Measurements from ENCODE around the gene MYLK4. TPM values are rescaled to one million over a fixed set of nuclear protein-coding genes. Genes with fewer than 3 reads are reported as not detected.

Gene MYLK4
- total RNA-seq, 2 donors from 2014 or later = 0.68 to 2.0 TPM

GRCh38 chr6:2636672-2637071 lies 114.0 kb downstream of the MYLK4 start:
- no peaks in the 10 kb centered on the region for H3K9me3 ChIP-seq
- TF ChIP-seq, protein P1, sequence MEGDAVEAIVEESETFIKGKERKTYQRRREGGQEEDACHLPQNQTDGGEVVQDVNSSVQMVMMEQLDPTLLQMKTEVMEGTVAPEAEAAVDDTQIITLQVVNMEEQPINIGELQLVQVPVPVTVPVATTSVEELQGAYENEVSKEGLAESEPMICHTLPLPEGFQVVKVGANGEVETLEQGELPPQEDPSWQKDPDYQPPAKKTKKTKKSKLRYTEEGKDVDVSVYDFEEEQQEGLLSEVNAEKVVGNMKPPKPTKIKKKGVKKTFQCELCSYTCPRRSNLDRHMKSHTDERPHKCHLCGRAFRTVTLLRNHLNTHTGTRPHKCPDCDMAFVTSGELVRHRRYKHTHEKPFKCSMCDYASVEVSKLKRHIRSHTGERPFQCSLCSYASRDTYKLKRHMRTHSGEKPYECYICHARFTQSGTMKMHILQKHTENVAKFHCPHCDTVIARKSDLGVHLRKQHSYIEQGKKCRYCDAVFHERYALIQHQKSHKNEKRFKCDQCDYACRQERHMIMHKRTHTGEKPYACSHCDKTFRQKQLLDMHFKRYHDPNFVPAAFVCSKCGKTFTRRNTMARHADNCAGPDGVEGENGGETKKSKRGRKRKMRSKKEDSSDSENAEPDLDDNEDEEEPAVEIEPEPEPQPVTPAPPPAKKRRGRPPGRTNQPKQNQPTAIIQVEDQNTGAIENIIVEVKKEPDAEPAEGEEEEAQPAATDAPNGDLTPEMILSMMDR (IDR thresholded peaks at IDR 0.05) = no peak
- H3K27me3 ChIP-seq (replicated peaks; ENCODE audit: insufficient read depth) = no peaks in the 10 kb centered on the region
- H3K36me3 ChIP-seq = no peaks in the 10 kb centered on the region
- peaks cover 13 to 57% of the 10 kb centered on the region in 2 donors for H3K4me1 ChIP-seq (ENCODE audit: control insufficient read depth in 1 of 2, low read depth in 2 of 2)
- no peak for ATAC-seq (ENCODE audit: insufficient number of reproducible peaks, low FRiP score, low read depth)
- no peak for DNase-seq (ENCODE audit: low spot score)
- no peak overlapping the region for H3K27ac ChIP-seq
- no peak overlapping the region for H3K4me3 ChIP-seq

- H3K27ac ChIP-seq = no peak overlapping the region
- no peaks in the 10 kb centered on the region for H3K27me3 ChIP-seq (replicated peaks; ENCODE audit: insufficient read depth)
- DNase-seq (ENCODE audit: low spot score) (no peak), ATAC-seq (ENCODE audit: insufficient number of reproducible peaks, low FRiP score, low read depth) (no peak)
- no peak overlapping the region for H3K4me3 ChIP-seq
- no peaks in the 10 kb centered on the region for H3K36me3 ChIP-seq
- TF ChIP-seq, protein P1 (IDR thresholded peaks at IDR 0.05) = no peak
- peaks cover 20 to 57% of the 10 kb centered on the region in 2 donors for H3K4me1 ChIP-seq (ENCODE audit: control insufficient read depth in 1 of 2, low read depth in 2 of 2)
- H3K9me3 ChIP-seq = no peaks in the 10 kb centered on the region
Measured at GRCh38 chr6:2635911-2636310, 114.8 kb downstream of the MYLK4 start.

- H3K36me3 ChIP-seq = no peaks in the 10 kb centered on the region
- TF ChIP-seq, protein P1 (IDR thresholded peaks at IDR 0.05) = peak; percentile 98
- peak; percentile 65 for ATAC-seq (ENCODE audit: insufficient number of reproducible peaks, low FRiP score, low read depth)
- H3K27me3 ChIP-seq (replicated peaks; ENCODE audit: insufficient read depth) = no peaks in the 10 kb centered on the region
- H3K27ac ChIP-seq = peak overlapping the region; percentile 97 to 98
- DNase-seq (ENCODE audit: low spot score) = peak; percentile 70
- no peaks in the 10 kb centered on the region for H3K9me3 ChIP-seq
- peaks cover 27 to 57% of the 10 kb centered on the region in 2 donors for H3K4me1 ChIP-seq (ENCODE audit: control insufficient read depth in 1 of 2, low read depth in 2 of 2)
- H3K4me3 ChIP-seq = peak overlapping the region; percentile 75
Measured at GRCh38 chr6:2634139-2634964, 116.4 kb downstream of the MYLK4 start.

DNA sequence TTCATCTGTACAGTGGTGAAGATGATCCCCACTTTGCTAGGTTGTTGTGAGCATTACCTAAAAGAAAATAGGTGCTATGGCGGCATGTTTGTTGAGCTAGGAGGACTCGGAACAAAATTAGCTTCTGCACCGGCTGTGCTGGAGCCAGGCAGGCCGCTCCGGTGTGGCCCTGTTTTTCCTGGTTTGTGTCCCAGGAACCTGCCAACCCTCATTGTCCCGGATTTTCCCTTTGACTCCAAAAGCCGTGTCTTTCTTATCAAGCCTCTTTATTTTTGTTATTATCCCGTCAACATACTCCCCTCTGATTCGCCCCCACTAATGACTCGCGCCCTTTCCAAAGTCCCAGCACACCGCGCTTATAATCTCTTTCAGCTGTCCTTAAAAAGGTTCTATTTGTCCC lies 117.0 kb downstream of the MYLK4 start:
- Histone ChIP-seq H3K27me3 (replicated peaks; ENCODE audit: insufficient read depth) (no peaks in the 10 kb centered on the region), H3K9me3 (no peaks in the 10 kb centered on the region), H3K4me3 (peak overlapping the region; percentile 75), H3K4me1 (ENCODE audit: control insufficient read depth in 1 of 2, low read depth in 2 of 2) (peaks cover 27 to 62% of the 10 kb centered on the region in 2 donors), H3K27ac (peak overlapping the region; percentile 97 to 98), H3K36me3 (no peaks in the 10 kb centered on the region)
- ATAC-seq (ENCODE audit: insufficient number of reproducible peaks, low FRiP score, low read depth) (no peak), DNase-seq (ENCODE audit: low spot score) (no peak)
- TF ChIP-seq, protein P1 (IDR thresholded peaks at IDR 0.05) = no peak

DNA sequence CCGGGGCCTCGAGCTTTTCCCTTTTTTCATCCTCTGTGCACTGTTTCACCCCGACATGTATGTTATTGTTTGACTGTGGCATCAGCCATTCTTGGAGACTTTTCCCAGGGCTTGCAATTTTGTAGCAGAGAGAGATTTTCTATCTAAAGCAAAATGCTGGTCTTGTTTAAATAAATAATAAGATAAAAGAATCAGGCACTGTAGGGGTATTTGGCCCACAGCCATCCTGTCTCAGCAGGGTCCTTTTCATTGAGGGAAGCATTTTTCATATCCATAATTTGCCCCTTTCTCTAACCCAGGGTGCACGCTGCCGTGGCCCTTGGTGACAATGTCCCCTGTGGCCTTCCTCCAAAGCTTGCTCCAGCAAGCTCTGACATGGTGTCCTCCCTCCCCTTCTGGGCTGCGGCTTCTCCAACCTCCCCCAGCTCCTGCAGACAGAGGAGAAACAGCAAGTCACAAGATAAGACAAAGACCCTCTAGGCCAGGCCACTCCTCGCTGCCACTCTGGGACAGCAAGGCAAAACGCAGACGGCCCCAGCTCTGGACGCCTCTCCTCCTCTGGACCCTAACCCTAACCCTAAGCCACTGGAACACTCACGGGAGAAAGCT lies 117.6 kb downstream of the MYLK4 start:
- Histone ChIP-seq H3K27me3 (replicated peaks; ENCODE audit: insufficient read depth) (no peaks in the 10 kb centered on the region), H3K36me3 (no peaks in the 10 kb centered on the region), H3K9me3 (no peaks in the 10 kb centered on the region), H3K4me3 (peak overlapping the region; percentile 75), H3K27ac (peak overlapping the region; percentile 97 to 98), H3K4me1 (ENCODE audit: control insufficient read depth in 1 of 2, low read depth in 2 of 2) (peaks cover 27 to 66% of the 10 kb centered on the region in 2 donors)
- TF ChIP-seq, protein P1 (IDR thresholded peaks at IDR 0.05) = no peak
- ATAC-seq (ENCODE audit: insufficient number of reproducible peaks, low FRiP score, low read depth) (no peak), DNase-seq (ENCODE audit: low spot score) (no peak)
